DMS79 (cell line): ENCODE results near the gene PIGP.
"Not testable (repeated sequence)": the region's sequence is repeated elsewhere in the genome, so short reads cannot be mapped to it uniquely, and the experiment has no call there.

Source experiments
- DNase-seq: peaks from one replicate; lab custom pipeline; 2025; lab: John Stamatoyannopoulos, UW

PIGP gene

GRCh38 chr21:37072988-37073416 is at the start of gene PIGP, which contains the start of gene TTC3:
Gene PIGP (minus strand): TSS chr21:37073071. CDS start chr21:37072515, 556 bp downstream.
Gene TTC3 (plus strand): TSS chr21:37073254. CDS start chr21:37087258, 14,004 bp downstream.
- peak; percentile 90 for DNase-seq

GRCh38 chr21:37119421-37120218 is 46.7 kb upstream of the PIGP start:
- DNase-seq = no peak

GRCh38 chr21:37118187-37118826 is 45.4 kb upstream of the PIGP start:
- DNase-seq = no peak

- DNase-seq = no peak
These were observed 44.3 kb upstream of the PIGP start for GRCh38 chr21:37117204-37117603.

GRCh38 chr21:37116459-37116858 is 43.6 kb upstream of the PIGP start:
- DNase-seq = not testable (repeated sequence)

- DNase-seq = not testable (repeated sequence)
These were observed 41.4 kb upstream of the PIGP start for GRCh38 chr21:37114301-37114700.

GRCh38 chr21:37111029-37111428 is 38.2 kb upstream of the PIGP start:
- not testable (repeated sequence) for DNase-seq

- DNase-seq = no peak
These were observed 34.1 kb upstream of the PIGP start for GRCh38 chr21:37106998-37107397.

- not testable (repeated sequence) for DNase-seq
These were observed 29.9 kb upstream of the PIGP start for GRCh38 chr21:37102746-37103145.

- no peak for DNase-seq
These were observed 28.5 kb upstream of the PIGP start for GRCh38 chr21:37101384-37101783.

- DNase-seq = no peak
These were observed 27.4 kb upstream of the PIGP start for GRCh38 chr21:37100316-37100715.

- DNase-seq = no peak
These were observed 25.9 kb upstream of the PIGP start for GRCh38 chr21:37098751-37099150.

- no peak for DNase-seq
These were observed 22.9 kb upstream of the PIGP start for GRCh38 chr21:37095821-37096220.

- no peak for DNase-seq
These were observed 21.1 kb upstream of the PIGP start for GRCh38 chr21:37093977-37094376.

- no peak for DNase-seq
These were observed 15.4 kb upstream of the PIGP start for GRCh38 chr21:37088186-37088735.

- no peak for DNase-seq
These were observed 14.3 kb upstream of the PIGP start for GRCh38 chr21:37087188-37087587.

- DNase-seq = no peak
These were observed 12.9 kb upstream of the PIGP start for GRCh38 chr21:37085726-37086125.

GRCh38 chr21:37082856-37083528 is 10.1 kb upstream of the PIGP start:
- DNase-seq = no peak

GRCh38 chr21:37082375-37082774 is 9.5 kb upstream of the PIGP start:
- no peak for DNase-seq

GRCh38 chr21:37079211-37079824 is 6.4 kb upstream of the PIGP start:
- DNase-seq = no peak

- DNase-seq = no peak
These were observed 4.5 kb upstream of the PIGP start for GRCh38 chr21:37077403-37077802.
